ENCODE measurements around the gene FILIP1.

- TF ChIP-seq ZBTB33 (IDR thresholded peaks at IDR 0.05; ENCODE audit: borderline replicate concordance, low read depth) = no peak
- no peak for TF ChIP-seq CTCF (IDR thresholded peaks at IDR 0.05)
- no peak for TF ChIP-seq FOSL2 (IDR thresholded peaks at IDR 0.05; ENCODE audit: borderline replicate concordance, low read depth)
Observed at GRCh38 chr6:75349262-75349984, 144.2 kb downstream of the FILIP1 start.
